LHCN-M2 (cell line): ENCODE measurements around the gene NGFR. TPM values are rescaled to one million over a fixed set of nuclear protein-coding genes. Genes with fewer than 3 reads are reported as not detected.

Experiments used
- DNase-seq: peaks from one replicate; pipeline ENCODE4 v3.0.0-alpha.2; 2012; ENCODE audit warnings: low read depth
- polyA plus RNA-seq: library from polyadenylated mRNA; unstranded; fragments of >200 nt; gene quantifications from one replicate; pipeline ENCODE4 v1.2.1, GENCODE V29; 2012; ENCODE audit warnings: missing spikeins
- total RNA-seq: library from RNA; depleted of rRNA; stranded (reverse); fragments of >200 nt; gene quantifications from 2 replicates; pipeline ENCODE4 v1.2.3, GENCODE V29; 2014; rRNA removed

Gene NGFR
- total RNA-seq, result 25.4 and 40.2 TPM in 2 replicates
- 54.8 TPM for polyA plus RNA-seq

- DNase-seq, result peak; percentile 22
Observed at GRCh38 chr17:49494986-49495841, at the start of gene NGFR. NGFR (plus strand) TSS chr17:49495293; CDS start chr17:49495418, 125 bp downstream.

DNA sequence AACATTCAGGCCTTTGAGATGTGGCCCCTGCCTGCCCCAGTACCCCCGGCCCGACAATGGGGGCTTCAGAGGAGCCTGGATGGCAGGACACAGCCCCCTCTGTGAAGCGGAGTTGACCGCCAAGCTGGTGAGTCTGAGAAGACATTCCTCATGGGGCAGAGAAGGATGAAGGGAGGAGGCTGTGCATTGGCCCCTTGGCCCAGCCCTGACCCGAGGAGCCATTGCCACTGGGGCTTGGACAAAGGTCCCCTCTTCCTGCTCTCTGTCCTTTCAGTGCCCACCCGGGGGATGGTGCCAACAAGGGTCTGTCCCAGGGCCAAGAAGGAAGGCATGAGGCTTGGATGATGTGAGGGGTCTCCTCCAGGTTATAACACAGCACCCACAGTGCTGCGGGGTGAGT is 49.5 kb upstream of the NGFR start:
- no peak for DNase-seq

- DNase-seq, result peak; percentile 79
Observed at GRCh38 chr17:49447628-49448302, 47.3 kb upstream of the NGFR start.

- DNase-seq, result no peak
Observed at GRCh38 chr17:49450181-49450580, 44.9 kb upstream of the NGFR start.

DNA sequence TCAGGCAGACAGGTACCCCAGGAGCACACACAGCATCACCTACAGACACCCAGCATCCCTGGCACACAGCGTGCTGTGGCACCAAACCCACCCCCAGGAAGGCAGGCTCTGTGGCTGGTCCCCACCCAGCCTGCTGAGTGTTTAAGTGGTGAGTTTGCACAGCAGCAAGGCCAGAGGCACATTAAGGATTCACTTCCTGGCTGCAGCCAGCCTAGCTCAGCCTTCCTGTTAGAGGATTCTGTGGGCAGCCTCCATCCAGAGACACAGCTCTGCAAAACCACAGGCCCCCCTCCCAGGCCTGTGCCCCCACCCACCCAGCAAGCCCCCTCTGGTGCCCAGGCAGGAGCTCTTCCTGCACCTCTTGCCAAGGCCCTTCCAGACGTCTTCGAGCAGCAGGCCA is 44.4 kb upstream of the NGFR start:
- DNase-seq, result peak; percentile 21

DNA sequence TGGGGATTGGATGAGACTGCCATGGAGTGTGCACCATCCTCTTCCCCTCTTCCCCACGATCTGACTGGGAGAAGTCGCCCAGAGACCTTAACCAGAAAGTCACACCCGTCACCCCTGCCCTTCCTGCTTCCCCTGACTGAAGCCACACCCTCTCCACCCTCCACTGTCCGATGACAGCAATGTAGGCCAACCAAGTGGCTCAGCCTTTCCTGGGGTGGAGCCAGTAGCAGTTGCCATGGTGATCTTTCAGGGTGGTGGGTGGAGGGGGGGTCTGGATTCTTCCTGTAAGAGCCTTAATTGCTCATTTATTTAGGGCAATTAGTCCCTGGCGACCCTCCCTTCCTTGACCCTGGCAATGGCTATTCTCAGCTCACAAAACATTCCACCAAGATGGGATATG is 42.9 kb upstream of the NGFR start:
- DNase-seq, result no peak

DNA sequence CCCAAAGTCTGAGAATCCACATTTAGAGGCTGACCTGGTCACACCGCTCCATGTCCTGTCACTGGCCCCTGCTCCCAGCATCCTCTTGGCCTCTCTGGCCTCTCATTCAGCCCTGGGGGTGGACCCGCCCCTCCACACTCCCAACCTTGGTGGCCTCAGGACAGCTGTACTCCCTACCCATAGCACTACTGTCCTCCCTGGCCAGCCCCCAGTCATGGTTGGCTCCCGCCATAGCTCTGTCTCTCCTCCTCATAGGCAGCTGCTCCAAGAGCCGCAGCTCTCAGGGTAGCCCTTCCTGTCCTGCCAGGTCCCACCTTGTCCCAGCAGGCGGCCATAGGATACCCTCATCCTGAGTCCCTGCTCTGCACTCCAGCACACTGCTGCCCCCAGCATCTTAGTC is 42.4 kb upstream of the NGFR start:
- DNase-seq, result no peak

GRCh38 chr17:49454050-49454449 is 41.0 kb upstream of the NGFR start:
- DNase-seq, result no peak

- DNase-seq, result no peak
Observed at GRCh38 chr17:49455272-49455861, 39.7 kb upstream of the NGFR start.

DNA sequence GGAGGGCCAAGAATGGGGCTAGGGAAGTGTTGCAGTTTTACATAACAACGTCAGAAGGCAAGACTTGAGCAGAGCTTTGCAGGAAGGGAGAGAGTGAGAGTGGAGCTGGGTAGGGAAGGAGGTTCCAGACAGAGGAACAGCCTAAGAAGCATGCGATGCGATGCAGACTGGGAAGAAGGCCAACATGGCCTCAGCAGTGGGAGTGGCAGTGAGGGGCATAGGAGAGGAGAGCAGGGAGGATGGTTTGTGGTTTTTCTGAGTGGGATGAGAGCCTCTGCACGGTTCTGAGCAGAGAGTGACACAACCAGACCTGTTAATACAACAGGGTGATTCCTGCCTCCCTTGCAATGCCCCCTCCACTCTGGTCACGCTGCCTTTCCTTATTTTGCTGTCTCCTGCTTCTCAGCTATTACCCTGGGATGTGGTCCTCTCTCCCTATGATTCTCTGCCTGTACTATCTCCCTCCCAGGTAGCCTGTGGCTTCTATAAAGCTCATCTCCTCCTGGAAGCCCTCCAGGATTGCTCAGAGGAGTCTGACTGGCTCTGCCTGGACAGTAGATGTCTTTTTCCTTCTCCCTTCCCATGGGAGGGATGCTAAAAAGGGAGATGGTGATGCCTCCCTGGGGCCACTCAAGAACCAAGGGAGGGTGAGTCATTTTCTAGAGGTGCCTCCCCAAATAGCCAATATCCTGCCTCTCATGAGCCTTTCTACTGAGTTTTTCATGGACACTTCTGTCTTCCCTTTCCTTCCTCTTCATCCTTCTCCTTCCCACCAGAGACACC is 38.7 kb upstream of the NGFR start:
- peak; percentile 66 for DNase-seq

DNA sequence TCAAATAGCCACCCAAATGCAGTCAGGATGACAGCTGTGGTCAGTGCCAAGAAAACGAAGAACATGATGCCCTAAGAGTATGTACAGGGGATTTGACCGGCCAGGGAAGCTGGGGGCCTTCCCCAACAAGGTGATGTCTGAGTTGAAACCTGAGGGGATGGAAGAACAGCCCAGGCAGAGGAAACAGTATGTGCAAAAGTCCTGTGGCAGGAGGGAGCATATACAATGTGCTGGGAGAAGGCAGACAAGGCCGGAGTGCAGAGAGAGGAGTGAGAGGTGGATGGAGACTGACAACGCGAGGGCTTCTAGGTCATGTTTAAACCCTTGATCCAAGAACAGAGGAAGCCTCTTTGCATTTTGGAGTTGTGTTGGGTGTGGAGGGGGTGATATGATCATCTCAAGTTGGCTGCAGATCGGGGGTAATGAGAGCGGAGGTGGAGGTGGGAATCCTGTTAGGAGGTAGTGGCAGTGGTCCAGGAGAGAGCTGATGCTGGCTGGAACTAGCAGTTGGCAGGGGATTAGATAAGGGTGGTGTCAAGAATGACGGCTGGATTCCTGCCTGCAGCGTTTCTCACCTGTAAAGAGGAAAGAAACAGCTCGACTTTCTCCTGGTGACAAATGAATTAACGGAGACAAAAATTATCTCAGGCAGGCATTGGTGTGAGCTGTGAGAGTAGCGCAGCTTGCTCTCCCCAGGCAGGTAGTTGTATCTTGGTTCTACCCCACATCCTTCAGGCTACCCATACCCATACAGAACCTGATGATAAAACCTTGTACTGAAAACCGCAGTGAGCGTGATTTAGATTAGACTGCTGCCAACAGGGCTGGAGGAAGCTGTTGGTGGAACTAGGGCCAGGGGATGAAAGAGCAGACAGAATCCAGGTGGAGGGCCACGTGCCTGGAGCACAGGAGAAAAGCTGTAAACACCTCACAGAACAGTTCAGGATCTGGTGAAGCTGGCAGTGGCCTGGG is 37.2 kb upstream of the NGFR start:
- no peak for DNase-seq

DNA sequence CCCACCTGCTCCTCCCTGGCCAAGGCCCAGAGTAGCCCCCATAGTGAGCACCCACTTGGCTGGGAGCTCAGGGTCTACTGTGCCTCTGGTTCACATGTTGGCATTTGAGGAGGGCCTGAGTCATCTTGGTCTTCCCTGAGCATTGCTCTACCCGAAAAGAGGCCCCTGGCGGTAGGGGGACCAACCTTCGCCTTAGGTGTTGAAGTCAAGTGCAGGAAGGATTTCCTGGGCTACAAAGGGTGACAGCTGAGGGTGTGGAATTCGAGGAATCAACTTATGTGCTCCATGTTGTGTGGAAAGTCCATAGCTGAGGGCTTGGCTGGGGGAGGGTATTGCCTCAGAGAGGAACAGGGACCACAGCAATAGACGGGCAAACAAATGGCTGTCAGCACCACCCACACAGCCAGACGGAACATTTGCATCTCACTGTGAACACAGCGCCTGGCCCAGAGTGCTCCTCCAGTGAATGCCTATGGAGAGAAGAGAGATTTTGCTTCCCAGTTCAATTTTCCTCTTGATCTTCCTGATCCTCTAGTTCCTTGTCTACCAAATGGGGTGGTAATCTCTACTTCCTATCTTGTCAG is 35.6 kb upstream of the NGFR start:
- no peak for DNase-seq

GRCh38 chr17:49460401-49460800 is 34.7 kb upstream of the NGFR start:
- DNase-seq, result no peak

- DNase-seq, result no peak
Observed at GRCh38 chr17:49461580-49461979, 33.5 kb upstream of the NGFR start.

GRCh38 chr17:49464049-49464448 is 31.0 kb upstream of the NGFR start:
- no peak for DNase-seq

DNA sequence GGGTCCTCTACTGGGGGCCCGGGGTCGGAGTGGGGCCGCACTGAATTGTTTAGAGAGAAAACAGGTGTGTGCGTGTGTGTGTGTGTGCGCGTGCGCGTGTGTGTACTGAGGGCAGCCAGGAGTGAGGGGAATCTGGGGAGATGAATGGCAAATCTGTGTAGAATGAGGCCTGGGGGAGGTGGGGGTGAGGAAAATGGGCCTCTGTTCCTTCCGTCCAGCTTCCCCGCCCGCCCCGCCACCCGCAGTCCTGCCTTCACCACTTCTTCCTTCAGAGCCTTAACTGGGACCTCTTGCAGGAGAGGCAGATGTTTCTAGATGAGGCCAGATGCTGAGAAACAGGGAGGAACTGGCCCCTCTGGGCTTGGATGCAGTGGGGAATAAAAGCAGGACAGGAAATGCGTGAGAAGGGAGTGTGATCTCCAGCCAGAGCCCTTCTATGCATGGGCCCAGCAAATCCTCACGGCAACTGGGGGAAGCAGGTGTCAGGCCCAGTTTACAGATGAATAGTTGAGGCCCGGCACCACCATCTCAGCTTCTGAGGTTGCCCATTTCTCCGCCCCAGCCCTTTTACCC is 29.7 kb upstream of the NGFR start:
- no peak for DNase-seq

GRCh38 chr17:49466436-49466835 is 28.7 kb upstream of the NGFR start:
- no peak for DNase-seq

- no peak for DNase-seq
Observed at GRCh38 chr17:49467175-49467574, 27.9 kb upstream of the NGFR start.

GRCh38 chr17:49468811-49469385 is 26.2 kb upstream of the NGFR start:
- no peak for DNase-seq
